Small intestine (tissue), 7 donors: ENCODE data around the gene BCAS3. TPM values are rescaled to one million over a fixed set of nuclear protein-coding genes. Genes with fewer than 3 reads are reported as not detected.

ENCODE experiments used
- DNase-seq, 2 donors: peaks; one replicate each; pipeline versions ENCODE4 v3.0.0 to v3.0.0-alpha.2; 2013
- FAIRE-seq: peaks from 2 replicates; lab custom pipeline; 2012; peaks lifted over from hg19 to GRCh38; lab: Jason Lieb, UNC
- H3K27ac ChIP-seq, 3 donors: one replicate each; pipeline ENCODE4 v1.5.1; 2013; ENCODE audit warnings: low read length in 2 of 3, mild to moderate bottlenecking in 2 of 3, control low read depth in 1 of 3, inconsistent platforms in 1 of 3, low read depth in 1 of 3, moderate library complexity in 1 of 3
- H3K27me3 ChIP-seq, 3 donors: one replicate each; pipeline ENCODE4 v1.6.1; 2013; ENCODE audit warnings: low read length in 3 of 3, inconsistent platforms in 1 of 3; ENCODE audit not compliant: control insufficient read depth in 3 of 3, insufficient read depth in 3 of 3
- H3K36me3 ChIP-seq, 3 donors: one replicate each; pipeline ENCODE4 v1.6.1; 2013; ENCODE audit warnings: low read length in 3 of 3, inconsistent platforms in 1 of 3, low read depth in 1 of 3, mild to moderate bottlenecking in 1 of 3, moderate library complexity in 1 of 3; ENCODE audit not compliant: control insufficient read depth in 3 of 3, insufficient read depth in 2 of 3
- H3K4me1 ChIP-seq, 3 donors: one replicate each; pipeline ENCODE4 v1.6.1; 2013; ENCODE audit warnings: low read length in 2 of 3, inconsistent platforms in 1 of 3, low read depth in 1 of 3, mild to moderate bottlenecking in 1 of 3, moderate library complexity in 1 of 3; ENCODE audit not compliant: control insufficient read depth in 3 of 3, insufficient read depth in 2 of 3
- H3K4me3 ChIP-seq, 3 donors: one replicate each; pipeline ENCODE4 v1.5.1; 2013; ENCODE audit warnings: low read length in 3 of 3, control low read depth in 1 of 3, inconsistent platforms in 1 of 3, low read depth in 1 of 3, mild to moderate bottlenecking in 1 of 3, moderate library complexity in 1 of 3
- H3K9me3 ChIP-seq, 2 donors: one replicate each; pipeline ENCODE4 v1.6.1; 2013; ENCODE audit warnings: low read depth in 1 of 2, low read length in 1 of 2; ENCODE audit not compliant: control insufficient read depth in 2 of 2, insufficient read depth in 1 of 2
- WGBS, 3 donors: extraction: QIAGEN DNeasy Blood & Tissue Kit; methylation state at CpG; one replicate each; pipeline ENCODE4 v1.1.7; 2013; 5-methylcytosine and 5-hydroxymethylcytosine counted together
- polyA plus RNA-seq, 4 donors: library from polyadenylated mRNA; stranded (reverse) in 3 of 4; unstranded in 1 of 4; fragments of 200-250 nt in 3 of 4; fragments of 120-200 nt in 1 of 4; gene quantifications; one replicate each; pipeline versions ENCODE4 v1.2.1 to v1.2.3, GENCODE V29; 2013
- donor health status: healthy with polysubstance abuse.
- donor health status: control.
- donor health status: control.
- donor health status: Bipolar disorder and iron deficiency.
- donor health status: healthy.

The BCAS3 gene
- polyA plus RNA-seq, 4 donors: 4.4 to 10.5 (median 4.8) TPM

- peak overlapping the region in 2 of 3 donors; percentile 53 to 80 for H3K27ac ChIP-seq
- peaks cover 0 to 31% (median 0%) of the 10 kb centered on the region in 3 donors for H3K36me3 ChIP-seq
- peaks cover 0 to 15% (median 5%) of the 10 kb centered on the region in 3 donors for H3K4me1 ChIP-seq
- peaks cover 46 to 90% (median 55%) of the 10 kb centered on the region in 3 donors for H3K27me3 ChIP-seq
- FAIRE-seq: no peak
- 5 to 7% (median 6%) methylated on average over 45 of the region's 45 CpGs for WGBS, 3 donors
- H3K9me3 ChIP-seq: no peaks in the 10 kb centered on the region
- peak overlapping the region; percentile 21 to 55 (median 38) for H3K4me3 ChIP-seq
- DNase-seq: no peak
These were observed 723.2 kb downstream of the BCAS3 start for GRCh38 chr17:61400717-61401388.

DNA sequence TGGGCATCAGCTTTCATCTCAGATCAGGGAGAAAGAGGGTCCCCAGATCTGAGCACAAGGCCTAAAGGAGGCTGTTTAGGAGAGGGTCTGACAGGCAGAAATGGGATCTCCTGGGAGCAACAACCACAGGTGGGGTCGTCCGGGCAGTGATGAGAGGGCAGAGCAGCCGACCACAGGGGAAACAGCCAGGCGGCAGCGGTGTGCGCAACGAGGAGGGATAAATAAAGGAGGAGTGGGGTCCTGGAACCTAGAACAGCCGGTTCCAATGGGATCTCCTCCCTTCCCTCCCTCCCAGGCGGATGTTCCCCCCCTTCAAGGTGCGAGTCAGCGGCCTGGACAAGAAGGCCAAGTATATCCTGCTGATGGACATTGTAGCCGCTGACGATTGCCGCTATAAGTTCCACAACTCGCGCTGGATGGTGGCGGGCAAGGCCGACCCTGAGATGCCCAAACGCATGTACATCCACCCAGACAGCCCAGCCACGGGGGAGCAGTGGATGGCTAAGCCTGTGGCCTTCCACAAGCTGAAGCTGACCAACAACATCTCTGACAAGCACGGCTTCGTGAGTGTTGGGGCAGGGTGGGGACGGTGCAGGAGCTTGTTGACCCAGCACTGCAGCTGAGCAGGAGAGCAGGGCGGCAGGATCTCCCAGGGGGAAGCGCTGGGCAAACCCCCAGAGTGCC, 723.9 kb downstream of the BCAS3 start:
- FAIRE-seq: no peak
- peaks cover 39 to 90% (median 51%) of the 10 kb centered on the region in 3 donors for H3K27me3 ChIP-seq

DNA sequence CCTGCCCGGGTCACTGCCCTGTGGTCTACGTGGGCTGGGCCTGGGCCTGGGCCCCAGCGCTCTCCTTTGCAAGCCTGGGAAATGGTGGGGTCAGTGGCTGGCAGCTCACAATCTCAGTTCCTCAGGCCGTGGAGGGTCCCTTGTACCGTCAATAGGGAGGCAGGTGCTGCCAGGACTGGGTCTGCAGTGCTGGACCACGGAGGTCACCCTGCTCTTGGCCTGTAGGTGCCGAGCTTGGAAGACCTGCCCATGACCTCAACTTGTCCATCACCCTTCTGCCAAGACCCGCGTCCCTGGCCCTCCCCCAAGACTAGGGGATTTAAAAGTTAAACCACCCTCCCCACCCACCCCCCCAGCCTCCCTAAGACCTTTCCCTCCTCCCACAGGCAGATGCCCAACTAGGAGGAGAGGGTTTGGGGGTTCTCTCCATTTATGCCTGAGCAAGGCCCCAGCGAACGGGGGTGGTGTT, 724.5 kb downstream of the BCAS3 start:
- DNase-seq (no peak), FAIRE-seq (no peak)
- H3K4me1 ChIP-seq: peaks cover 0 to 10% (median 5%) of the 10 kb centered on the region in 3 donors
- H3K27me3 ChIP-seq: peaks cover 37 to 92% (median 54%) of the 10 kb centered on the region in 3 donors
- peak overlapping the region in 2 of 3 donors; percentile 25 to 55 for H3K4me3 ChIP-seq
- H3K27ac ChIP-seq: peak overlapping the region in 2 of 3 donors; percentile 53 to 80
- peaks cover 0 to 38% (median 0%) of the 10 kb centered on the region in 3 donors for H3K36me3 ChIP-seq
- no peaks in the 10 kb centered on the region for H3K9me3 ChIP-seq
- 6 to 20% (median 19%) methylated on average over 7 to 11 of the region's 11 CpGs for WGBS, 3 donors

More for the DNA sequence above, 723.9 kb downstream of the BCAS3 start:
- peak overlapping the region in 2 of 3 donors; percentile 53 to 80 for H3K27ac ChIP-seq
- no peak for DNase-seq
- peaks cover 0 to 12% (median 5%) of the 10 kb centered on the region in 3 donors for H3K4me1 ChIP-seq
- peaks cover 0 to 36% (median 0%) of the 10 kb centered on the region in 3 donors for H3K36me3 ChIP-seq
- H3K4me3 ChIP-seq: peak overlapping the region; percentile 25 to 55 (median 38)
- WGBS, 3 donors: 14 to 23% (median 18%) methylated on average over 21 to 25 of the region's 25 CpGs
- H3K9me3 ChIP-seq: no peaks in the 10 kb centered on the region

DNA sequence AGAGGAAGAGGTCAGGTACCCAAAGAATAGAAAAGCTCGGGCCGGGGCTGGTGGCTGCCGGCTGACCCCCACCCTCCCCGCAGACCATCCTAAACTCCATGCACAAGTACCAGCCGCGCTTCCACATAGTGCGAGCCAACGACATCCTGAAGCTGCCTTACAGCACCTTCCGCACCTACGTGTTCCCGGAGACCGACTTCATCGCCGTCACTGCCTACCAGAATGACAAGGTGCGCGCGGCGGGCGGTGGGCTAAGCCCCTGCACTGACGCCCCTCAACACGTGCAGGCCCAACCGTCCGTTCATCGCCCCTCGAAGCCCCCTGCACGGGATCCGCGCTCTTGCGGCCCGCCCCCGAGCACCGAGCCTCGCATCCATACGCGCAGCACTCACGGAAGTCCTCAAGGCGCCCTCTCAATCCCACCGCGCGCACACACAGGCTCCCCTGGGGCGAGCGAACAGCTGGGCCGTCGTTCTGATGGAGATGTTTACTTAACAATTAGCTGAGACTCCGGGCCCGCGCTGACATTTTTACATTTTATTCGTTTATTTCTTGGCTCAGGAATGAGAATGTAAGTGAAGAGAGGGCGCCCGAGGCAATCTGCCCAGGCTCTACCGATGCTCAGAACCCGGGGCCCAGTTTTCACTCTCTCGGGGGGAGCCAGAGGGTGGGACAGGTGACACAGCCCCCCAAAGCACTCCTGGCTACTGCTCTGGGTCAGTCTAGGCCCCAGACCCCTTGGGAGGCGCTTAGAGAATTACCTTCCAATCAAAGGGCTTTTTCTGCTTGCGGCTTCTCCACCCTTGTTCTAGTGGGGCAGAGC, 725.5 kb downstream of the BCAS3 start:
- H3K27ac ChIP-seq: peak overlapping the region in 1 of 3 donors; percentile 60
- FAIRE-seq (no peak), DNase-seq (peak in 1 of 2 donors; percentile 67)
- peaks cover 0 to 47% (median 0%) of the 10 kb centered on the region in 3 donors for H3K36me3 ChIP-seq
- H3K27me3 ChIP-seq: peaks cover 38 to 93% (median 56%) of the 10 kb centered on the region in 3 donors
- peak overlapping the region; percentile 20 to 41 (median 24) for H3K4me3 ChIP-seq
- WGBS, 3 donors: 2 to 12% (median 4%) methylated on average over 52 to 55 of the region's 55 CpGs
- no peaks in the 10 kb centered on the region for H3K9me3 ChIP-seq
- peaks cover 0 to 11% (median 5%) of the 10 kb centered on the region in 3 donors for H3K4me1 ChIP-seq

DNA sequence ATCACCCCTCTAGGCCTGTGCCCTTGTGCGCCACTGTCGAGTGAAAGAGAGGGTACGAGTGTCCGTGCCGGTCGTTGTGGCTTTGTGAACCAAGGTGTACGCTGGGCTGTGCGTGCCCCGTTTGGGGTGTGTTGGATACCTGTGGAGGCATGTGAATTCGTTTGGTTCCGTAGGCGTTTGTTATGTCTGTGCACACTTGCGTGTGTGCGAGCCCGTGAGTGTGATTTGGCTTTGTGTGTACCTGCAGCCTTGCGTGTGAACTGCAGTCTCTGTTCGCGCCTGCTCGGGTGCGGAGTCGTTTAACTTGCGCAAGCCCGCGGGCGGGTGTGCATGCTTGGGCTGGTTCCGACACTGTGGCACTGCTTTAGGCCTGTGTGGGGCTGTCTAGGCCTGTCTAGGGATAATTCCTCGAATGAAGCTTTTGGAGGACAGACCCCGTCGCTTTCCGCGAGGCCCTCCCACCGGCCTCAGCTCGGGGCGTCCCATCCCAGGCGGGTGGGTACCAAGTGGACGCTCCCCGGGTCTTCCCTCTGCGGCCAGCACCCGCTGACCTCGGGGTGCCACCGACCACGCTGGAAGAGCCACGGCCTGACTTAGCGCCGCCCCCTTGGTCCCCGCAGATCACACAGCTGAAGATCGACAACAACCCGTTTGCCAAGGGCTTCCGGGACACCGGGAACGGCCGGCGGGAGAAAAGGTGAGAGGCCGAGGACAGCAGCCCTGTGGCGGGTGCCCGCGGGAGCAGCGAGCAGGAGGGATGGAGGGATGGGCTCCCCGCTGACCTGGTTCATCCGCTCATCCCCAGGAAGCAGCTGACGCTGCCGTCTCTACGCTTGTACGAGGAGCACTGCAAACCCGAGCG, 726.4 kb downstream of the BCAS3 start:
- 7 to 17% (median 11%) methylated on average over 57 to 66 of the region's 66 CpGs for WGBS, 3 donors
- DNase-seq (peak in 1 of 2 donors; percentile 41), FAIRE-seq (no peak)
- H3K9me3 ChIP-seq: no peaks in the 10 kb centered on the region
- H3K4me3 ChIP-seq: peak overlapping the region in 2 of 3 donors; percentile 20 to 24
- peaks cover 0 to 17% (median 3%) of the 10 kb centered on the region in 3 donors for H3K4me1 ChIP-seq
- H3K36me3 ChIP-seq: peaks cover 0 to 53% (median 0%) of the 10 kb centered on the region in 3 donors
- H3K27ac ChIP-seq: peak overlapping the region in 1 of 3 donors; percentile 60
- H3K27me3 ChIP-seq: peaks cover 42 to 93% (median 56%) of the 10 kb centered on the region in 3 donors

DNA sequence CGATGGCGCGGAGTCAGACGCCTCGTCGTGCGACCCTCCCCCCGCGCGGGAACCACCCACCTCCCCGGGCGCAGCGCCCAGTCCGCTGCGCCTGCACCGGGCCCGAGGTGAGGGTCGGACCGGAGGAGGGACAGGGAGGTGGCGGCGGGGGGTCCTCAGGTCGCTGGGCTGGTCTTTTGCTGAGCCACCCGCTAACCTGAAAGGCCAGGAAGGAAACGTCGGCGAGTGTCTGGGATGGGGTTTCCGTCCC, 726.9 kb downstream of the BCAS3 start:
- peak overlapping the region in 2 of 3 donors; percentile 11 to 20 for H3K4me3 ChIP-seq
- WGBS, 3 donors: 6 to 17% (median 8%) methylated on average over 5 to 27 of the region's 27 CpGs
- H3K9me3 ChIP-seq: no peaks in the 10 kb centered on the region
- peaks cover 37 to 91% (median 53%) of the 10 kb centered on the region in 3 donors for H3K27me3 ChIP-seq
- peak overlapping the region in 1 of 3 donors; percentile 60 for H3K27ac ChIP-seq
- FAIRE-seq: no peak
- H3K4me1 ChIP-seq: peaks cover 0 to 17% (median 0%) of the 10 kb centered on the region in 3 donors
- no peak for DNase-seq
- H3K36me3 ChIP-seq: peaks cover 0 to 53% (median 0%) of the 10 kb centered on the region in 3 donors

DNA sequence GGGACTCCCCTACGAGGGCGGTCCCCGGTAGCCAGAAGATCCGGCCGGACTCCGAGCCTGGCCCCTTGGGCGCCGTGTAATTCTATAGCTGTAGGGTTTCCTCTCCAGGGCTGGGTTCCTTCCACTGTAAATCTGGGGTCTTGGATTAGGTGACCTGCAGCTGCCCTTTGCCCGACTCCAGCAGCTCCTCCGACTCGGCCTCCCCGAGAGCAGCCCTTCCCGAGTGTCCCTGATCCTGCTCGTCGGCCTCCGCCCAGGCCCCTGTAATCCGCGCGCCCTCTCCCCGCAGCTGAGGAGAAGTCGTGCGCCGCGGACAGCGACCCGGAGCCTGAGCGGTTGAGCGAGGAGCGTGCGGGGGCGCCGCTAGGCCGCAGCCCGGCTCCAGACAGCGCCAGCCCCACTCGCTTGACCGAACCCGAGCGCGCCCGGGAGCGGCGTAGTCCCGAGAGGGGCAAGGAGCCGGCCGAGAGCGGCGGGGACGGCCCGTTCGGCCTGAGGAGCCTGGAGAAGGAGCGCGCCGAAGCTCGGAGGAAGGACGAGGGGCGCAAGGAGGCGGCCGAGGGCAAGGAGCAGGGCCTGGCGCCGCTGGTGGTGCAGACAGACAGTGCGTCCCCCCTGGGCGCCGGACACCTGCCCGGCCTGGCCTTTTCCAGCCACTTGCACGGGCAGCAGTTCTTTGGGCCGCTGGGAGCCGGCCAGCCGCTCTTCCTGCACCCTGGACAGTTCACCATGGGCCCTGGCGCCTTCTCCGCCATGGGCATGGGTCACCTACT, 727.4 kb downstream of the BCAS3 start:
- H3K9me3 ChIP-seq: no peaks in the 10 kb centered on the region
- DNase-seq (peak in 1 of 2 donors; percentile 35), FAIRE-seq (no peak)
- peaks cover 33 to 95% (median 53%) of the 10 kb centered on the region in 3 donors for H3K27me3 ChIP-seq
- peak overlapping the region in 1 of 3 donors; percentile 60 for H3K27ac ChIP-seq
- peaks cover 0 to 17% (median 0%) of the 10 kb centered on the region in 3 donors for H3K4me1 ChIP-seq
- peaks cover 0 to 53% (median 0%) of the 10 kb centered on the region in 3 donors for H3K36me3 ChIP-seq
- WGBS, 3 donors: 9 to 22% (median 12%) methylated on average over 62 to 71 of the region's 71 CpGs
- peak overlapping the region; percentile 11 to 19 (median 11) for H3K4me3 ChIP-seq
